T-helper 17 cell (primary cell): ENCODE results near the gene LRRC28. TPM values are rescaled to one million over a fixed set of nuclear protein-coding genes. Genes with fewer than 3 reads are reported as not detected.
A peak's percentile ranks its signal among the peaks of the same experiment; 100 is the strongest.

Experiments used
- ATAC-seq: fragments of 150-1000 bp; cut with Tn5 transposase; 2 replicates; pipeline ENCODE4 v1.10.0; 2021; ENCODE audit warnings: mild to moderate bottlenecking, moderate library complexity
- DNase-seq, 3 donors: peaks; one replicate each; pipeline versions ENCODE4 v3.0.0 to v3.0.0-alpha.2; 2020 to 2021
- H3K9me3 ChIP-seq: one replicate; pipeline ENCODE4 v1.7.0; 2013; ENCODE audit warnings: low read length, mild to moderate bottlenecking; ENCODE audit not compliant: control insufficient read depth, poor library complexity, severe bottlenecking
- H3K27ac Mint-ChIP-seq: one replicate; pipeline ENCODE4 v1.8.0; 2022; ENCODE audit warnings: mild to moderate bottlenecking, moderate library complexity, mixed read lengths
- H3K27me3 Mint-ChIP-seq: one replicate; pipeline ENCODE4 v1.8.0; 2022; ENCODE audit warnings: mixed read lengths
- H3K36me3 Mint-ChIP-seq: one replicate; pipeline ENCODE4 v1.8.0; 2022; ENCODE audit warnings: low read depth, mixed read lengths
- H3K4me1 Mint-ChIP-seq: one replicate; pipeline ENCODE4 v1.8.0; 2022; ENCODE audit warnings: mild to moderate bottlenecking, mixed read lengths
- H3K4me3 Mint-ChIP-seq: one replicate; pipeline ENCODE4 v1.8.0; 2022; ENCODE audit warnings: mild to moderate bottlenecking, moderate library complexity, mixed read lengths
- total RNA-seq, 4 donors: library from RNA in 2 of 4; stranded (reverse) in 2 of 4; gene quantifications; one replicate each; pipeline ENCODE4 v1.2.3 and lab custom pipeline; 2022 to 2026

Gene LRRC28
- total RNA-seq, 2 donors from 2014 or later, result 12.6 to 15.6 TPM

DNA sequence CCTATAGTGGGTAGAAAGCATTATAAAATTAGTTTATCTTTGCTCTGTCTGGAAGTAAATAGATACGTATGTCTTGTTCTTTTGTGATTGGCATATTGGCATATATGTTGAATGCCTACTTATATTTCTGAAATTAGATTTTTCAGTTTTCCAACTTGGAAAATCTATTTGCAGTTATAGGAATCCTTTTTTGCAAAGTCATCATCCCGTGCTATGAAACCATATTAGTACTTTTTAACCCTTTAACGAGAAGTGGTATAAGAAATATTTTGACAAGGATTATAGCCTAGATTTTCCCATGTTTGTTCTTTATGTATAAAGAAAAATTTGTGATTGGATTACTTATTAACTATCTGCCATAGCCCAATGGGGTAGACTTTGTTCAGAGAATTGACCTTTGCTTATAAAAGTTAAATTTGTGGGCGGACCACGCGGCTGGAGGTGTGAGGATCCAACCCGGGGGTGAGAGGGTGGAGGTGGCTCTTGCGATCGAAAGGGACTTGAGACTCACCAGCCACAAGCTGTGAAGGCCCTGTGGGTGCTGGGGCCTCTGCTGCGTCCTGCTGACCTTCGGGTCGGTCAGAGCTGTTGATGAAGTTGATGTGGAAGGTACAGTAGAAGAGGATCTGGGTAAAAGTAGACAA, 5.9 kb downstream of the LRRC28 start:
- DNase-seq, result no peak
- no peak for ATAC-seq
- H3K9me3 ChIP-seq, result no peaks in the 10 kb centered on the region
- peaks cover 18% of the 10 kb centered on the region for H3K4me1 Mint-ChIP-seq
- H3K4me3 Mint-ChIP-seq, result no peak overlapping the region
- H3K27me3 Mint-ChIP-seq, result no peaks in the 10 kb centered on the region
- H3K36me3 Mint-ChIP-seq, result peaks cover 11% of the 10 kb centered on the region
- no peak overlapping the region for H3K27ac Mint-ChIP-seq

DNA sequence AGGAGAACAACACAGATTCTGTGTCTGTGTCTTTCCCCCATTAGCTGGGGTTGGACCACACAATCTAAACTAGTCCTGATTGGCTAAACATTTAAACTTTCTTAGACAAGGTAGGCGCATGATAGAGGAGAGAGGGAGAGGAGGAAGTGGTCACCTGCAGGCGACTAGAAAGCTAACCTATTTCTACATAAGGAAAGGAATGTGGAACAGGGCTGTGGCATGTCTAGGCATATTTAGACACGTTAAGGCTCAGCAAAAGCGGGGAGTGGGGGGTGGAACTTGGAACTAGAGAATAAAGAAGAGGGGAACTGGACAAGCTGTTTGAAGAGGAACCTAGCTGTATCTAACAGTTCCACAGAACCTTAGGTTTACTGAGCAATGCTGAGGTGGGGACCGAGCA, 12.8 kb downstream of the LRRC28 start:
- Mint-ChIP-seq H3K36me3 (peaks cover 2% of the 10 kb centered on the region), H3K4me3 (no peak overlapping the region), H3K27me3 (no peaks in the 10 kb centered on the region), H3K27ac (no peak overlapping the region), H3K4me1 (peaks cover 14% of the 10 kb centered on the region)
- ATAC-seq (no peak), DNase-seq (no peak)
- H3K9me3 ChIP-seq, result no peaks in the 10 kb centered on the region

DNA sequence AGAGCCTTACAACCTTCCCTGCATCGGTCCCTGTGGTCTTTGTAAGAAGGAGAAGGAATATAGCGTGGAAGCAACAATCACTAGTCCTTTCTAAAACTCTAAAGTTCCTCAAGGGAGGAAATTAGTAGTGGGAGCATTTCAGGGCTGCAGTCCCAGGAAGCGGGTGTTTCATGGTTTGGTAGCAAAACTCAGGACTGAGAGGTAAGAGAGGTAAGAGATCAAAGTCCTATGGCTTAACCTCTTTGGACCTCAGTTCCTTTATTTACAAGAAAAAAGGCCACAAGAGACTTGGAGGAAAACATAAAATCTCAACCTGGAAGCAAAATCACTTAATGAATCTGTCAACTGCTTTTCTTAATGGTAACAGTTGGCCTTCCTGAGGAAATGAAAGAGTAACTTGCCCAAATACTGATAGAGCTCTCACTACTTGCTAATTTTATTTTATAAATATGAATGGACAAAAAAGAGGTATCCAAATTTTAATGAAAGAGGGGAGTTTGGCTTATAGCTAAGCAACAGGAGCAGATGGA, 14.3 kb downstream of the LRRC28 start:
- Mint-ChIP-seq H3K4me3 (no peak overlapping the region), H3K4me1 (peaks cover 9% of the 10 kb centered on the region), H3K36me3 (no peaks in the 10 kb centered on the region), H3K27me3 (no peaks in the 10 kb centered on the region), H3K27ac (no peak overlapping the region)
- ATAC-seq (no peak), DNase-seq (no peak)
- no peaks in the 10 kb centered on the region for H3K9me3 ChIP-seq

DNA sequence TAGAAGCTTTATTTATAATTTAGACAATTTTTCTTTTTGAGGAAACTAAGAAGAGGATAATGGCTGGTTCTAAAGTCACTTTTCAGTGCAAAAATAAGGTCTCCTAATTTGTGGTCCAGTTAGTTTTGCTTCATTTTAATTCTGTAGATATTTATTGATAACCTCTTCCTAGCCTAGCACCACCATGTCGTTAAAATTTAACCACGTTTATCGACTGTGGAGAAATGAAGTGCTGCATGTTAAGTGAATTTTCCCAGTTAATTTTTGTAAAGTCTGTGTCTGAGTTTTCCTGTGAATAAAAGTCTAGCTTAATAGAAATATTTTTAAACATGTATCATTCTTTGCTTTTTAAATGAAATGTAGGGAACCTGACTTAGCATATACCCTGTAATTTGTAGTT, 16.7 kb downstream of the LRRC28 start:
- ATAC-seq, result no peak
- no peak overlapping the region for H3K27ac Mint-ChIP-seq
- H3K36me3 Mint-ChIP-seq, result no peaks in the 10 kb centered on the region
- no peak overlapping the region for H3K4me3 Mint-ChIP-seq
- no peaks in the 10 kb centered on the region for H3K27me3 Mint-ChIP-seq
- peaks cover 9% of the 10 kb centered on the region for H3K4me1 Mint-ChIP-seq
- H3K9me3 ChIP-seq, result no peaks in the 10 kb centered on the region
- no peak for DNase-seq

DNA sequence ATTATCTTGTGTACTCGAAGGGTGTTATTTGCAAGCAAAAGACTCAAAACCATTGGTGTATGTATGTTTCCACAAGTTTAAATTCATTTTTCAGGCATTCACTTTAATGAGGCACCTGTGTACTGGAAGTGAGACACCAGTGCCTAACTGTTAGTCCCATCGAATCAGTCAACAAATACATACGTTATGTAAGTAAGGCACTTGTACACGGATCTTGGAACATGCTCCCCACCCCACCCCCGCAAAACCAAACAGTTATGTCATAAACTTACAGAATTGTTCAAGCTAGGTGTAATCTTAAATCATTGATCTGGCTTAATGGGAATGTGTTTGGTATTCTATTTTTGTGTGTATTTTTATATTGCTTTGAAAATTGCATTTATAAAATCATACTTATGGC, 17.1 kb downstream of the LRRC28 start:
- no peak for DNase-seq
- no peaks in the 10 kb centered on the region for H3K9me3 ChIP-seq
- Mint-ChIP-seq H3K36me3 (no peaks in the 10 kb centered on the region), H3K4me3 (no peak overlapping the region), H3K27me3 (no peaks in the 10 kb centered on the region), H3K27ac (no peak overlapping the region), H3K4me1 (peaks cover 9% of the 10 kb centered on the region)
- ATAC-seq, result no peak

DNA sequence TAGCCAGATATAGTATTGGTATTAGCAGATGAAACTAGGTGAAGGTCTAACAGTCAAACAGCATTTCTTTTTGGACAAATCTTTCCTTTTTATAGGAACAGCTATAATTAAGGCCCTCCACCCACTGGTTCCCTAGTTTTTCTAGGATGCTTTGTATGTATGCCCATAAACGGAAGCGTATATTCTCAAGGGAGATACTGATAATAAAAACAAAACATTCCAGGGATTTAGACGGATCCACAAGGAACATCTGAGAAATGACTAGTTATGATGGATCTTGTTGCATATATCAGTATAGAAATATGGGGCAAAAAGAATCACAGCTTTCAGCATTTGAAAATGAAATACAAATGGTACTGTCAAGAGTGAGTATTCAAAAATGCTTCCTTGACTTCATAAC, 22.5 kb downstream of the LRRC28 start:
- Mint-ChIP-seq H3K4me1 (no peaks in the 10 kb centered on the region), H3K36me3 (no peaks in the 10 kb centered on the region), H3K4me3 (no peak overlapping the region), H3K27ac (no peak overlapping the region), H3K27me3 (no peaks in the 10 kb centered on the region)
- DNase-seq, result no peak
- no peak for ATAC-seq
- H3K9me3 ChIP-seq, result no peaks in the 10 kb centered on the region

DNA sequence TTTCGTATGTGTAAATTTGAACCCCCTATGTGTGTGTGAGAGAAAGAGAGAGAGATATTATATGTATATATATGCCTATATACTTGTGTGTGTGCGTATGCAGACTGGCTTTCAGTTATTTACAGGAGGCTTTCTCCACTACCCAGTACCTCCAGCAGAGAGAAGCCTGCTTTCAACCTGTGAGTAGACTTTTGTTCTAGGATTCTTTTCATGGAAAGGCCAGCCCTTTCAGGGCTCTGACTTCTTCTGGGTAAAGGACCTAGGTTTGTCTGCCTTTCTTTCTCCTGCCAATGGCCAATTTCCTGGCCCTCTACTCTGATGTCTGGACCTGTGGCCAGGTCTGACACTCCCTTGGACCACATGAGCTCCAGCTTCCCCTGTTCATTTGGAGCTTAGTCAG, 23.8 kb downstream of the LRRC28 start:
- Mint-ChIP-seq H3K4me1 (peaks cover 7% of the 10 kb centered on the region), H3K27ac (no peak overlapping the region), H3K36me3 (no peaks in the 10 kb centered on the region), H3K27me3 (no peaks in the 10 kb centered on the region), H3K4me3 (no peak overlapping the region)
- ATAC-seq, result no peak
- no peaks in the 10 kb centered on the region for H3K9me3 ChIP-seq
- no peak for DNase-seq

DNA sequence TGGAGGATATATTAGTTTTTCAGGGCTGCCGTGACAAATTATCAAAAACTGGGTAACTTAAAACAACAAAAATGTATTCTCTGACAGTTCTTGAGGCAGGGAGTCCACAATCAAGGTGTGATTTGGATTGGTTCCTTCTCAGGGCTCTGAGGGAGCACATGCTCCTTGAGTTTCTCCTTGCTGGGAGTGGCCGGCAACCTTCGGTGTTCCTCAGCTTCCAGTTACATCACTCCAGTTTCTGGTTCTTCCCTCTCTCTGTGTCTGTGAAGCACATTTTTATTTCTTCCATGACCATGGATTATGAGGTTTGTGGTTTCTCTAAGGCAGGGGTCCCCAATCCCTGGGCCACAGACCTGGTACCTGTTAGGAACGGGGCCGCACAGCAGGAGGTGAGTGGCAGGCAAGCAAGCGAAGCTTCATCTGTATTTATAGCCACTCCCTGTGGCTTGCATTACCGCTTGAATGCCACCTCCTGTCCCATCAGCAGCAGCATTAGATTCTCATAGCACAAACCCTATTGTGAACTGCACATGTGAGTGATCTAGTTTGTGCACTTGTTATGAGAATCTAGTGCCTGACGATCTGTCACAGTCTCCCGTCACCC, 24.3 kb downstream of the LRRC28 start:
- Mint-ChIP-seq H3K4me3 (no peak overlapping the region), H3K4me1 (peaks cover 8% of the 10 kb centered on the region)
- no peak for ATAC-seq

DNA sequence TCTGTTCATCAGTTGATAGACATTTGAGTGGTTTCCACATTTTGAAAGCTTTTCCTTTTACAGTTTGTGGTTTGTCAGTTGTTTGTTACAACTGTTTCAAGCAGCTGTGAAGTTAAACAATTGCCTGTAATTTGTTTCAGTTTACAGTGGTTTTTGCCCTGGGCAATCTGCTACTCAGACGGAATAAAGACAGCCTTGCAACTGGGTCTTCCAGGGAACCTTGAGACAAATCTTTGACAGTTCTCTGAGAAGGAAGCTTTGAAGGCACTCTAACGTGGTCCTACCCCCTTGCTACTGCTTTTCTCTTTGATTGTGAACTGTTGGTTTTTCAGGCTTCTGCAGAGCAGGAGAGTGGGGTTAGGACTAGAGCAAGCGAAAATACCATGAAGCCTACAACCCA, 28.0 kb downstream of the LRRC28 start:
- ATAC-seq (no peak), DNase-seq (no peak)
- H3K9me3 ChIP-seq, result no peaks in the 10 kb centered on the region
- H3K4me3 Mint-ChIP-seq, result no peak overlapping the region
- H3K27ac Mint-ChIP-seq, result peak overlapping the region; percentile 61
- no peaks in the 10 kb centered on the region for H3K27me3 Mint-ChIP-seq
- H3K4me1 Mint-ChIP-seq, result peaks cover 8% of the 10 kb centered on the region
- H3K36me3 Mint-ChIP-seq, result no peaks in the 10 kb centered on the region

More for the DNA sequence above, 24.3 kb downstream of the LRRC28 start:
- H3K27me3 Mint-ChIP-seq, result no peaks in the 10 kb centered on the region
- no peak for DNase-seq
- no peaks in the 10 kb centered on the region for H3K36me3 Mint-ChIP-seq
- no peaks in the 10 kb centered on the region for H3K9me3 ChIP-seq
- no peak overlapping the region for H3K27ac Mint-ChIP-seq

DNA sequence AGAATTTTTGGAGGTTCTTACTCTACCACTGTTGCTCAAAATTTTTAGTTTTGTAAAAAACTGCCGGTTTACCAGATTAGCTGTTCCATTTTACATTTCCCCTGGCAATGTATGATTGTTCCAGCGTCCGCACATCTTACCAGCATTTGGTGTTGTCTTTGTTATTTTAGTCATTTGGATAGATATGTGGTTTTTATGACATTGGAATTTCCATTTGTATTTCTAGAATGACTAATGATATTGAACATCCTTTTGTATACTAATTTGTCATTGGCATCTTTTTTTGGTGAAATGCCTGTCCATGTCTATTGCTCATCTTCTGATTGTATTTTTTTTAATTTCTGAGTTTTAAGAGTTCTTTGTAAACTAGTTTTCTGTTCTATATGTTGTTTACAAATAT, 28.5 kb downstream of the LRRC28 start:
- peaks cover 2% of the 10 kb centered on the region for H3K36me3 Mint-ChIP-seq
- H3K27ac Mint-ChIP-seq, result peak overlapping the region; percentile 61
- ATAC-seq (no peak), DNase-seq (no peak)
- H3K27me3 Mint-ChIP-seq, result no peaks in the 10 kb centered on the region
- no peaks in the 10 kb centered on the region for H3K9me3 ChIP-seq
- peaks cover 8% of the 10 kb centered on the region for H3K4me1 Mint-ChIP-seq
- H3K4me3 Mint-ChIP-seq, result no peak overlapping the region

DNA sequence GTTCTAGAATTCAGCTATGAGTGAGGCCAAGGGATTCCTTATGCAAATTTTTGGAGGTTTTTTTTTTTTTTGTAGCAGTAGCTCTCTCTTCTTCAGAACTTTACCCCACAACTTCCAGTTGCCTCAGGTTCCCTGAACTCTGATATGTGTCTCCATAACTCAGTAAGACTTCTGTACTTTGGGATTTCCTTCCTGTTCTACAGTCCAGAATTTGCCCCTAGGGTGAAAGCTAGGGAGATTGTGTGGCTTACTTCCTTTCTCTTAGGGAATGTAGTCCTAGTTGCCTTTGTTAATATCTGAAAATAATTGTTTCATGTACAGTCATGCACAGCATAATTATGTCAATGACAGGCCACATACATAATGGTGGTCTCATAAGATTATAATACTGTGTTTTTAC, 30.8 kb downstream of the LRRC28 start:
- no peak for ATAC-seq
- no peaks in the 10 kb centered on the region for H3K27me3 Mint-ChIP-seq
- H3K27ac Mint-ChIP-seq, result no peak overlapping the region
- no peak for DNase-seq
- peaks cover 8% of the 10 kb centered on the region for H3K4me1 Mint-ChIP-seq
- H3K9me3 ChIP-seq, result no peaks in the 10 kb centered on the region
- peaks cover 2% of the 10 kb centered on the region for H3K36me3 Mint-ChIP-seq
- no peak overlapping the region for H3K4me3 Mint-ChIP-seq

DNA sequence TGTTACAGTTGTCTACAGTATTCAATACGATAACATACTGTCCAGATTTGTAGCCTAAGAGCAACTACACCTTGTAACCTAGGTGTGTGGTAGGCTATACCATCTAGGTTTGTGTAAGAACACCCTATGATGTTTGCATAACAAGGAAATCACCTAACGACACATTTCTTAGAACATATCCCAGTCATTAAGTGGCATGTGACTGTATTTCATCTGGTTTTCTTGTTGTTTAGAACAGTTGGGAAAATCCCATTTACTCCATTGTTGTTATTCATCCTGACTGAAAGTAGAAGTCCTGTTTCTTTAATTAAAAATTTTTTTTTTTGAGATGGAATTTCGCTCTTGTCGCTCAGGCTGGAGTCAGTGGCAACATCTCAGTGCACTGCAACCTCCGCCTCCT, 31.3 kb downstream of the LRRC28 start:
- Mint-ChIP-seq H3K27ac (no peak overlapping the region), H3K27me3 (no peaks in the 10 kb centered on the region), H3K4me1 (peaks cover 8% of the 10 kb centered on the region), H3K4me3 (no peak overlapping the region), H3K36me3 (peaks cover 2% of the 10 kb centered on the region)
- no peak for DNase-seq
- H3K9me3 ChIP-seq, result no peaks in the 10 kb centered on the region
- no peak for ATAC-seq

DNA sequence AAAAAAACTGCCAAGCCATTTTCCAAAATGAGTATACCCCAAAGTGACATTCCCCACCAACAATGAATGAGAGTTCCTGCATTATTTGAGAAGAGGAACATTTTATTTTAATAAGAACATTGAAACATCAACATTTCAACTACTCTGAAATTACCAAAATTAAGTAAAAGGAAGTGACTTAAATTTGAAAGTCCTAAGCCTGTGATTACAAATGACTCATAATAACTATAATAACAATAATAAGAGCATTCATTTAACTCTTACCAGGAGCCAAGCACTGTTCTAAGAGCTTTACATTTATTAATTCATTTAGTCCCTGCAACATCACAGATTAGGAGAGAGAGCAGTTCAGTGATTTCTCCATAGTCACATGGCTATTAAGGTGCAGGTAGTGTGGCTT, 32.4 kb downstream of the LRRC28 start:
- Mint-ChIP-seq H3K27ac (no peak overlapping the region), H3K36me3 (peaks cover 2% of the 10 kb centered on the region), H3K4me1 (peaks cover 8% of the 10 kb centered on the region), H3K4me3 (no peak overlapping the region), H3K27me3 (no peaks in the 10 kb centered on the region)
- no peaks in the 10 kb centered on the region for H3K9me3 ChIP-seq
- no peak for ATAC-seq
- DNase-seq, result no peak

DNA sequence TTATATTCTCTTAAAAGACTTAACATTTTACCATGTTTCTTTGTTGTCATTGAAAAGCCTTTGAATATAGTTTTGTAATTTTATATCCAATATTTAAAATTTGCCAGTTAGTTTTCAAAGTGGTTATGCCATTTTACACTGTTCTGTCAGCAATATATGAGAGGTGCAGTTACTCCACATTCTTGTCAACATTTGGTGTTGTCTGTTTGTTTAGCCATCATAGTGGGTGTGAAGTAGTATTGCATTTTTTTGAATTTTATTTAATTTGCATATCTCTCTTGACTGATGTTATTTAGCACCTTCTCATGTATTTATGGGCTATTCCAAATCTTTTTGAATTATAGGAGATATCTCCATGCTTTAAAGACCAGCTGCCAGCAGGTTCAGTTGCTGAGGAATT, 40.4 kb downstream of the LRRC28 start:
- Mint-ChIP-seq H3K4me3 (no peak overlapping the region), H3K27ac (no peak overlapping the region), H3K36me3 (peaks cover 4% of the 10 kb centered on the region), H3K4me1 (no peaks in the 10 kb centered on the region), H3K27me3 (no peaks in the 10 kb centered on the region)
- ATAC-seq (no peak), DNase-seq (no peak)
- no peaks in the 10 kb centered on the region for H3K9me3 ChIP-seq
